Measurements from ENCODE around the gene ANTXRL.
"Not testable (repeated sequence)": the region's sequence is repeated elsewhere in the genome, so short reads cannot be mapped to it uniquely, and the experiment has no call there.

The ANTXRL gene

GRCh38 chr10:46247808-46248569, 38.8 kb upstream of the ANTXRL start:
- Histone ChIP-seq H4K12ac (ENCODE audit: low read depth, low read length) (no peak overlapping the region), H2AK5ac (ENCODE audit: low read length) (no peak overlapping the region), H4K8ac (ENCODE audit: low read depth, low read length) (no peak overlapping the region), H3K9ac (ENCODE audit: low read length) (no peak overlapping the region), H3K4me2 (ENCODE audit: low read length) (no peak overlapping the region), H3K4ac (ENCODE audit: low read depth, low read length) (no peak overlapping the region), H3K4me1 (ENCODE audit: control insufficient read depth in 1 of 2, insufficient read depth in 2 of 2, low read length in 2 of 2) (peaks cover 11 to 18% of the 10 kb centered on the region in 2 experiments), H3K79me2 (ENCODE audit: control insufficient read depth, insufficient read depth, low read length, poor library complexity) (no peaks in the 10 kb centered on the region), H2BK12ac (ENCODE audit: low read length) (no peak overlapping the region), H2BK120ac (ENCODE audit: insufficient read depth, low read length, poor library complexity) (no peak overlapping the region), H3K27ac (ENCODE audit: low read depth, low read length) (no peak overlapping the region), H2AFZ (ENCODE audit: insufficient read depth, low read length, poor library complexity) (no peak overlapping the region), H3K14ac (ENCODE audit: low read length) (no peak overlapping the region), H3K9me3 (ENCODE audit: insufficient read depth, low read depth, low read length) (peaks cover 2% of the 10 kb centered on the region), H3K79me1 (ENCODE audit: low read length) (no peaks in the 10 kb centered on the region), H3K4me3 (ENCODE audit: low read depth, low read length) (peak overlapping the region; percentile 4), H2BK5ac (ENCODE audit: low read depth, low read length, poor library complexity) (no peak overlapping the region), H3K23ac (ENCODE audit: low read length) (no peak overlapping the region), H3K27me3 (ENCODE audit: insufficient read depth, low read length) (no peaks in the 10 kb centered on the region), H3K36me3 (ENCODE audit: control insufficient read depth in 1 of 2, insufficient read depth in 2 of 2, low read length in 2 of 2) (no peaks in the 10 kb centered on the region), H3K18ac (ENCODE audit: low read length) (no peak overlapping the region), H4K91ac (ENCODE audit: low read depth, low read length) (peak overlapping the region; percentile 12)
- no peak for DNase-seq
- no CpG with 5 or more reads among the region's 14 CpGs for WGBS (ENCODE audit: extremely low coverage, insufficient coverage, insufficient read length)

GRCh38 chr10:46248651-46249146, 38.1 kb upstream of the ANTXRL start:
- Histone ChIP-seq H3K79me2 (ENCODE audit: control insufficient read depth, insufficient read depth, low read length, poor library complexity) (no peaks in the 10 kb centered on the region), H3K18ac (ENCODE audit: low read length) (no peak overlapping the region), H3K27ac (ENCODE audit: low read depth, low read length) (no peak overlapping the region), H4K8ac (ENCODE audit: low read depth, low read length) (no peak overlapping the region), H3K79me1 (ENCODE audit: low read length) (no peaks in the 10 kb centered on the region), H3K36me3 (ENCODE audit: control insufficient read depth in 1 of 2, insufficient read depth in 2 of 2, low read length in 2 of 2) (no peaks in the 10 kb centered on the region), H3K4me3 (ENCODE audit: low read depth, low read length) (no peak overlapping the region), H3K9ac (ENCODE audit: low read length) (no peak overlapping the region), H3K9me3 (ENCODE audit: insufficient read depth, low read depth, low read length) (peaks cover 2% of the 10 kb centered on the region), H3K14ac (ENCODE audit: low read length) (no peak overlapping the region), H2AK5ac (ENCODE audit: low read length) (no peak overlapping the region), H2BK120ac (ENCODE audit: insufficient read depth, low read length, poor library complexity) (no peak overlapping the region), H2BK5ac (ENCODE audit: low read depth, low read length, poor library complexity) (no peak overlapping the region), H3K27me3 (ENCODE audit: insufficient read depth, low read length) (no peaks in the 10 kb centered on the region), H3K4ac (ENCODE audit: low read depth, low read length) (no peak overlapping the region), H4K91ac (ENCODE audit: low read depth, low read length) (no peak overlapping the region), H3K4me1 (ENCODE audit: control insufficient read depth in 1 of 2, insufficient read depth in 2 of 2, low read length in 2 of 2) (peaks cover 11 to 18% of the 10 kb centered on the region in 2 experiments), H4K12ac (ENCODE audit: low read depth, low read length) (no peak overlapping the region), H2BK12ac (ENCODE audit: low read length) (no peak overlapping the region), H2AFZ (ENCODE audit: insufficient read depth, low read length, poor library complexity) (no peak overlapping the region), H3K23ac (ENCODE audit: low read length) (no peak overlapping the region), H3K4me2 (ENCODE audit: low read length) (no peak overlapping the region)
- DNase-seq: no peak
- WGBS (ENCODE audit: extremely low coverage, insufficient coverage, insufficient read length): no CpG with 5 or more reads among the region's 10 CpGs

GRCh38 chr10:46249617-46250344, 37.0 kb upstream of the ANTXRL start:
- H4K12ac ChIP-seq (ENCODE audit: low read depth, low read length); H3K27ac ChIP-seq (ENCODE audit: low read depth, low read length); H4K91ac ChIP-seq (ENCODE audit: low read depth, low read length); H3K79me1 ChIP-seq (ENCODE audit: low read length); H3K9me3 ChIP-seq (ENCODE audit: insufficient read depth, low read depth, low read length); H3K79me2 ChIP-seq (ENCODE audit: control insufficient read depth, insufficient read depth, low read length, poor library complexity); H3K18ac ChIP-seq (ENCODE audit: low read length); H3K36me3 ChIP-seq (ENCODE audit: control insufficient read depth in 1 of 2, insufficient read depth in 2 of 2, low read length in 2 of 2); H2BK120ac ChIP-seq (ENCODE audit: insufficient read depth, low read length, poor library complexity); H4K8ac ChIP-seq (ENCODE audit: low read depth, low read length); H2BK5ac ChIP-seq (ENCODE audit: low read depth, low read length, poor library complexity); H3K23ac ChIP-seq (ENCODE audit: low read length); H3K4ac ChIP-seq (ENCODE audit: low read depth, low read length); H3K14ac ChIP-seq (ENCODE audit: low read length); H3K4me3 ChIP-seq (ENCODE audit: low read depth, low read length); H3K4me2 ChIP-seq (ENCODE audit: low read length); DNase-seq; H2AFZ ChIP-seq (ENCODE audit: insufficient read depth, low read length, poor library complexity); H2BK12ac ChIP-seq (ENCODE audit: low read length); H2AK5ac ChIP-seq (ENCODE audit: low read length); H3K27me3 ChIP-seq (ENCODE audit: insufficient read depth, low read length); H3K9ac ChIP-seq (ENCODE audit: low read length): not testable (repeated sequence)
- H3K4me1 ChIP-seq (ENCODE audit: control insufficient read depth in 1 of 2, insufficient read depth in 2 of 2, low read length in 2 of 2): peaks cover 16 to 24% of the 10 kb centered on the region in 2 experiments
- no CpG with 5 or more reads among the region's 9 CpGs for WGBS (ENCODE audit: extremely low coverage, insufficient coverage, insufficient read length)

- Histone ChIP-seq H3K36me3 (ENCODE audit: control insufficient read depth in 1 of 2, insufficient read depth in 2 of 2, low read length in 2 of 2) (no peaks in the 10 kb centered on the region), H3K18ac (ENCODE audit: low read length) (no peak overlapping the region), H3K79me2 (ENCODE audit: control insufficient read depth, insufficient read depth, low read length, poor library complexity) (no peaks in the 10 kb centered on the region), H3K4me3 (ENCODE audit: low read depth, low read length) (no peak overlapping the region), H4K12ac (ENCODE audit: low read depth, low read length) (no peak overlapping the region), H3K9ac (ENCODE audit: low read length) (no peak overlapping the region), H4K91ac (ENCODE audit: low read depth, low read length) (no peak overlapping the region), H3K4ac (ENCODE audit: low read depth, low read length) (no peak overlapping the region), H2BK120ac (ENCODE audit: insufficient read depth, low read length, poor library complexity) (no peak overlapping the region), H2BK12ac (ENCODE audit: low read length) (no peak overlapping the region), H3K27me3 (ENCODE audit: insufficient read depth, low read length) (no peaks in the 10 kb centered on the region), H3K9me3 (ENCODE audit: insufficient read depth, low read depth, low read length) (peaks cover 2% of the 10 kb centered on the region), H3K79me1 (ENCODE audit: low read length) (no peaks in the 10 kb centered on the region), H2AFZ (ENCODE audit: insufficient read depth, low read length, poor library complexity) (no peak overlapping the region), H3K4me1 (ENCODE audit: control insufficient read depth in 1 of 2, insufficient read depth in 2 of 2, low read length in 2 of 2) (peaks cover 16 to 25% of the 10 kb centered on the region in 2 experiments), H2AK5ac (ENCODE audit: low read length) (no peak overlapping the region), H4K8ac (ENCODE audit: low read depth, low read length) (no peak overlapping the region), H2BK5ac (ENCODE audit: low read depth, low read length, poor library complexity) (no peak overlapping the region), H3K4me2 (ENCODE audit: low read length) (no peak overlapping the region), H3K14ac (ENCODE audit: low read length) (no peak overlapping the region), H3K27ac (ENCODE audit: low read depth, low read length) (no peak overlapping the region), H3K23ac (ENCODE audit: low read length) (no peak overlapping the region)
- DNase-seq: peak in 1 of 2 donors; percentile 6
- no CpG with 5 or more reads among the region's 5 CpGs for WGBS (ENCODE audit: extremely low coverage, insufficient coverage, insufficient read length)
These were observed 36.3 kb upstream of the ANTXRL start for GRCh38 chr10:46250481-46250880.

All from trophoblast cell (in vitro differentiated cells and primary cell).